Central memory CD8-positive, alpha-beta T cell (primary cell): Measurements from ENCODE around the gene OR7G3.
A peak's percentile ranks its signal among the peaks of the same experiment; 100 is the strongest.

Experiments
- ATAC-seq: fragments of 150-1000 bp; cut with Tn5 transposase; replicated peaks from 2 replicates; pipeline ENCODE4 v1.10.0; 2022; ENCODE audit warnings: mild to moderate bottlenecking, moderate FRiP score, moderate number of reproducible peaks; ENCODE audit not compliant: poor library complexity, severe bottlenecking; ENCODE audit errors: extremely low read depth
- DNase-seq, 2 donors: peaks; one replicate each; pipeline ENCODE4 v3.0.0; 2021; ENCODE audit warnings: low spot score in 2 of 2
- H3K27ac Mint-ChIP-seq: one replicate; pipeline ENCODE4 v1.8.0; 2022; ENCODE audit warnings: low read depth, mild to moderate bottlenecking, moderate library complexity, mixed read lengths
- H3K27me3 Mint-ChIP-seq: one replicate; pipeline ENCODE4 v1.8.0; 2022; ENCODE audit warnings: mixed read lengths
- H3K36me3 Mint-ChIP-seq: one replicate; pipeline ENCODE4 v1.8.0; 2022; ENCODE audit warnings: mild to moderate bottlenecking, moderate library complexity, mixed read lengths; ENCODE audit not compliant: insufficient read depth
- H3K4me1 Mint-ChIP-seq: one replicate; pipeline ENCODE4 v1.8.0; 2022; ENCODE audit warnings: mixed read lengths
- H3K4me3 Mint-ChIP-seq: one replicate; pipeline ENCODE4 v1.8.0; 2022; ENCODE audit warnings: mild to moderate bottlenecking, moderate library complexity, mixed read lengths
- H3K9me3 Mint-ChIP-seq: one replicate; pipeline ENCODE4 v1.8.0; 2022; ENCODE audit warnings: mixed read lengths

OR7G3 gene

DNA sequence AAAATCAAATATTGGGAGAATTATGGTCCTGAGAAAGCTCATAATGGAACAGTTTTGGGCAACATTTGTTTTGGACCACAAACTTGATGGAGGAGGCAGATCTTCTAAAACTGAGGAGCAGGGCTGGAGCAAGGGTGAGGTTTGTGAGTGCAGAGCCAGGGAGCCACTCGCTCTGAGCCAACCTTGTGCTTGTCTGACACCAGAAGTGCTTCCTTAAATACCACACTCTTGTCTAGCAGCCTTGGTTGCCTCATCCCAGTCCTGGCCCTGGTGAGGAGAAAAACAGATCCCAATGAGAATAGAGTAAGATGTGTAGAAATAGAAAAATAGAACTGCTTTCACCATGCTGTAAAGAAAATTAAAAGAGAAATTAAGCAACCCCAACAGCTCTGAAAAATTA is 20.1 kb upstream of the OR7G3 start:
- Mint-ChIP-seq H3K4me1 (peaks cover 72% of the 10 kb centered on the region), H3K36me3 (peaks cover 24% of the 10 kb centered on the region), H3K9me3 (peaks cover 13% of the 10 kb centered on the region)

DNA sequence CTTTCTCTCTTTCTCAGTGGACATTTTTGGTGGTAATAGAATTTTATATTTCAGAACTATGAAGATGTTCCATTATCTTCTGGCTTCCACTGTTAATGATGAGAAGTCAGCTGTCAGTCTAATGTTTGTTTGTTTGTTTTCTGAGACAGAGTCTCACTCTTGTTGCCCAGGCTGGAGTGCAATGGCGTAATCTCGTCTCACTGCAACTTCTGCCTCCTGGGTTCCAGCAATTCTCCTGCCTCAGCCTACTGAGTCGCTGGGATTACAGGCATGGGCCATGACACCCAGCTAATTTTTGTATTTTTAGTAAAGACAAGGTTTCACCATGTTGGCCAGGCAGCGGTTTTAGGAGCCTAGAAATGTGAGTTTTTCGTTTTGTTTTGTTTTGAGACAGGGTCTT is 18.2 kb upstream of the OR7G3 start:
- no peak overlapping the region for H3K27ac Mint-ChIP-seq
- DNase-seq (no peak), ATAC-seq (no peak)
- H3K4me3 Mint-ChIP-seq, result no peak overlapping the region
- peaks cover 13% of the 10 kb centered on the region for H3K9me3 Mint-ChIP-seq
- peaks cover 73% of the 10 kb centered on the region for H3K4me1 Mint-ChIP-seq
- H3K27me3 Mint-ChIP-seq, result no peaks in the 10 kb centered on the region
- H3K36me3 Mint-ChIP-seq, result peaks cover 24% of the 10 kb centered on the region

More for the DNA sequence above, 20.1 kb upstream of the OR7G3 start:
- H3K4me3 Mint-ChIP-seq, result no peak overlapping the region
- H3K27me3 Mint-ChIP-seq, result no peaks in the 10 kb centered on the region
- no peak overlapping the region for H3K27ac Mint-ChIP-seq
- no peak for ATAC-seq
- DNase-seq, result no peak

DNA sequence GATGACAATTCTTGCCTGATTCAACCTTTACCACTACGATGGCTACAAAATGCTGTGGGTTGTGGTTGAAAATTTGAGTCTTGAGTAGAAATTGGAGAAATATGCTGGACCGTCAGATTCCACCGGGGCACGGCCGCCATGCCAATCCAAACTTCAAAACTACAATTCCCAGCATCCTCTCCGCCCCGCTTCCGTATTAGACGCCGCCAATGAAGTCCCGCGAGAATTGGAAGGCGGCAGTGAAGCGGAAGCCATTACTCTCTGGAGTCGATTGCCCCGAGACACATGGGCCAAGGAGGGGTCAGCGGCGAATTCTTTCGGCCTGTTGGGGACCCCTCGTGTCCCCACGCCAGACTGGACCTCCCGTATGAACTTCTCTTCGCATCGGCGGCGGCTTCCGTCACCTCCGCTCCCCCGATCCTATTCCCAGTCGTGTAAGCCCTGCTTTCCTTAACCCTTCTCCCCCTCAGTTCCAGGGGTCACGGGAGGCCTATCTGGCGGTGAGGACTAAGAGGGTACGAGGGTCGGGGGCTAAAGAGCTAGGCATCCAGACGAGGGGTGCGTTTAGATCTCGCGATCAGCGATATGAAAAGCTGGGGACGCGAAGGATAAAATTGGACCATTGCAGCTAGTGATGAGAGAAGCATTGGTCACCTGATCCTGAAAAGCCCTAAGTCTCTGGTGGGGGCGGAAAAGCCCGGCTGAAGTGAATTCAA is 13.6 kb upstream of the OR7G3 start, which contains the start of gene ZNF317:
Gene ZNF317 (plus strand): TSS at position 239 of the 716 bp plus-strand sequence. CDS start 15,620 bp downstream, outside the sequence.
- DNase-seq, result peak; percentile 78 to 83
- Mint-ChIP-seq H3K9me3 (peaks cover 8% of the 10 kb centered on the region), H3K4me3 (peak within 1 kb of the TSS; percentile 98), H3K27ac (peak within 1 kb of the TSS; percentile 98), H3K27me3 (no peaks in the 10 kb centered on the region), H3K4me1 (peaks cover 49% of the 10 kb centered on the region), H3K36me3 (peaks cover 12% of the 10 kb centered on the region)
- peak; percentile 90 for ATAC-seq

DNA sequence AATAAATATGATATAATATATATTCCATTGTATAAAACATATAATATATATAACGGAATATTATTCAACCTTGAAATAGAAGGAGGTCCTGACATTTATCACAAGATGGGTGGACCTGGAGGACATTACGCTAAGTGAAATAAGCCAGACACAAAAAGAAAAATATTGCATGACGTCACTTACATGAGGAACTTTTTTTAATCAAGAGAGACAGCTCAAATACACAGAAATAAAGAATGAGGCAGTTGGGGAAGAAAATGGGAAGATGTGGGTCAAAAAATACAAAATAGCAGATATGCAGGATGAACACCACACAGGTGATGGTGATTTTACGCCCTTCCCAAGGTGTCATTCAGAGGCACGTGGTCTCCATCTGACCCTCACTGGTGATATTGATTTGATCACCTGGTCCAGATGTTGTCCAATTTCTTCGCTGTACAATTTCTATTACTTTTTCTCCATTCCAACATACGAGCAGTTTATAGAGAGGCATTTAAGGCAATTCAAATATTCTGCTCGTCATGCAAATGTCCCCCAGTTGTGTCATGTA is 12.9 kb upstream of the OR7G3 start:
- Mint-ChIP-seq H3K9me3 (peaks cover 6% of the 10 kb centered on the region), H3K27me3 (no peaks in the 10 kb centered on the region), H3K4me3 (peak overlapping the region; percentile 98), H3K4me1 (peaks cover 47% of the 10 kb centered on the region), H3K36me3 (peaks cover 7% of the 10 kb centered on the region), H3K27ac (peak overlapping the region; percentile 98)
- ATAC-seq (peak; percentile 13), DNase-seq (no peak)

DNA sequence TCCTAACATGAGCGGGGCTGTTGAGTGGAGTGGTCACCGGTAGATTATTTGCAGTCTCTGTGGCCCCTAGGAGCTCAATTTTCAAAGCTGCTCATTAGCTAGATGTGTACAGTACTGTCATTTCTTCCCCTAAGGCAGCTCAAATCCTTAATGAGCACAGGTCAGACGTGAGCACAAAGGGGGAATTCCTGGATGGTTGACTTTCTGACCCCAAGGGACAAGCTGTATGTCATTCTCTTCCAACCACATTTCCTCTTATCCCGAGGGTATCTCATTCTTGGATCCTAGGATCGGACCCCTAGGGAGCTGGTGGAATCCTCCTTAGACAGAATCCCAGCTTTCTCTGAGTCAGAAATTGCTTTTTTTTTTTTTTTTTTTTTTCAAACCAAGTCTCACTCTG is 5.7 kb upstream of the OR7G3 start:
- ATAC-seq, result no peak

DNA sequence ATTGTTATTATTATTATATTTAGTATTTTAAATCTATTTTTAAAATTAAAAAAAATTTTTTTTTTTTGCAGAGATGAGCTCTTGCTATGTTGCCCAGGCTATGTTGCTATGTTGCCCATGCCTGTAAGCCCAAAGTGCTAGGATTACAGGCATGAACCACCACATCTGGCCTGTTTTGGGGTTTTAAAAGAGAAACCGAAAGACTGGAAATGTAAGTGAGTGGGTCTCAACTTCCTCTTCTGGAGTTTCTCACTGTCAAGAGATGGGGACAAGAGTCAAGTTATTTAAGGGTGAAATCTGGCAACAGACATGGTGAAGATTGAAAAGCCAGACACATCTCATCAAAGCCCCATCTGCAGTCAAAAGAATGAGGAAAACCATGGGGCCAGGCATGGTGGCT is 4.2 kb upstream of the OR7G3 start:
- ATAC-seq, result no peak

More for the DNA sequence above, 5.7 kb upstream of the OR7G3 start:
- H3K36me3 Mint-ChIP-seq, result peaks cover 2% of the 10 kb centered on the region
- no peaks in the 10 kb centered on the region for H3K4me1 Mint-ChIP-seq
- no peak for DNase-seq
- H3K27me3 Mint-ChIP-seq, result peaks cover 8% of the 10 kb centered on the region
- H3K4me3 Mint-ChIP-seq, result no peak overlapping the region
- no peaks in the 10 kb centered on the region for H3K9me3 Mint-ChIP-seq
- H3K27ac Mint-ChIP-seq, result no peak overlapping the region

DNA sequence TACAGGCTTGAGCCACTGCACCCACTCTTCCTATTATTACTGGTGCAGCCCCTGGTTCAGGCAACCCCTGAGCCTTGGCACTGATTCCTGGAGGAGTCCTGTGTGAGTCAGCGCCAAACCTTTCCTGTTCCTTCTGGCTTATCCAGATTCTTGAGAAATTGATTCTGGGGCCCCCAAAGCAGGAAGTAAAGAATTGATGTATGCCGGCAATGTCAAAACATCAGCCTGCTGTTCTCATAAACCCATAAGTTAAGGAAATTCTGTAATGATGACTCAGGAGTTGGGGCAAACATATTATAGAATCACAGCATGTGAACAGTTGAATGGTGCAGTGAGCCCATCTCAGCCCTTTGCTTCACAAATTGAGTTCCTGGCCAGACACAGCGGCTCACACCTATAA is 1.4 kb upstream of the OR7G3 start:
- Mint-ChIP-seq H3K27ac (no peak overlapping the region), H3K4me1 (no peaks in the 10 kb centered on the region), H3K9me3 (no peaks in the 10 kb centered on the region), H3K27me3 (peaks cover 27% of the 10 kb centered on the region), H3K36me3 (peaks cover 4% of the 10 kb centered on the region), H3K4me3 (no peak overlapping the region)
- ATAC-seq (no peak), DNase-seq (no peak)

More for the DNA sequence above, 4.2 kb upstream of the OR7G3 start:
- H3K27ac Mint-ChIP-seq, result no peak overlapping the region
- H3K27me3 Mint-ChIP-seq, result peaks cover 23% of the 10 kb centered on the region
- DNase-seq, result no peak
- no peaks in the 10 kb centered on the region for H3K9me3 Mint-ChIP-seq
- peaks cover 2% of the 10 kb centered on the region for H3K36me3 Mint-ChIP-seq
- no peak overlapping the region for H3K4me3 Mint-ChIP-seq
- no peaks in the 10 kb centered on the region for H3K4me1 Mint-ChIP-seq

DNA sequence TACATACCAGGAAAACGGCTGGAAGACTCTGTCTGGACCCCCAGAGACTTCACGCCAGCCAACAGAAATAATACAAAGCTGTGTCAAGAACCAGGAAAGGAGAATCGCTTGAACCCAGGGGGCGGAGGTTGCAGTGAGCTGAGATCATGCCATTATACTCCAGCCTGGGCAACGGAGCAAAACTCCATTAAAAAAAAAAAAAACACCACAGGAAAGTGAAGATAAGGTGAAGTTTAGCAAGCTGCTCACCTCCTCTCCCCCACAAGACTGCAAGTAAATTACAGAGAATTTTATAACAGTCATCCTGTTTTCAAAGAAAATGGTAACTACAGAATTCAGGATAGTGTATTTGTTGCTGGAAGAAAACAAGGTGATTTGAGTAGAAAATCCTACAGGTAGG is 10.2 kb downstream of the OR7G3 start:
- Mint-ChIP-seq H3K36me3 (no peaks in the 10 kb centered on the region), H3K27ac (no peak overlapping the region), H3K4me3 (no peak overlapping the region), H3K9me3 (no peaks in the 10 kb centered on the region), H3K27me3 (peaks cover 32% of the 10 kb centered on the region), H3K4me1 (no peaks in the 10 kb centered on the region)
- DNase-seq (no peak), ATAC-seq (no peak)

DNA sequence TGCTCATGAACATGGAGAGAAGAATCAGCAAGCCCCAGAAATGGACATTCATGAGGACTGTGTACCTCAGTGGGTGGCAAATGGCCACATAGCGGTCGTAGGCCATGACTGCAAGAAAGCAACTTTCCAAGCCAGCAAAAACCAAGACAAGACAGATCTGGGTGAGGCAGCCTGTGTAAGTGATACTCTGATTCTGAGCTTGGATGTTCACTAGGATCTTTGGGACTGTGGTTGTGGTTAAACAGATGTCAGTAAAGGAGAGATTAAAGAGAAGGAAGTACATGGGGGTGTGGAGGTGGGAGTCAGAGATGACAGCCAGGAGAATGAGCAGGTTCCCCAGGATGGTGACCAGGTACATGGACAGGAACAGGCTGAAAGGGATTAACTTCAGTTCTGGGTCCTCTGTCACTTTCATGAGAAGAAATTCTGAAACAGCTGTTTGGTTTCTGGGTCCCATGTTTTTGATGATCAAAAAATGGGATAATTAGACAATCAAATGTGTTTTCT is 11.4 kb downstream of the OR7G3 start, which contains the start of gene OR7G1:
Gene OR7G1 (minus strand): TSS at position 457 of the 507 bp plus-strand sequence. CDS start 0 bp downstream, at position 457.
- Mint-ChIP-seq H3K36me3 (no peaks in the 10 kb centered on the region), H3K27ac (no peak within 1 kb of the TSS)
- ATAC-seq, result no peak

DNA sequence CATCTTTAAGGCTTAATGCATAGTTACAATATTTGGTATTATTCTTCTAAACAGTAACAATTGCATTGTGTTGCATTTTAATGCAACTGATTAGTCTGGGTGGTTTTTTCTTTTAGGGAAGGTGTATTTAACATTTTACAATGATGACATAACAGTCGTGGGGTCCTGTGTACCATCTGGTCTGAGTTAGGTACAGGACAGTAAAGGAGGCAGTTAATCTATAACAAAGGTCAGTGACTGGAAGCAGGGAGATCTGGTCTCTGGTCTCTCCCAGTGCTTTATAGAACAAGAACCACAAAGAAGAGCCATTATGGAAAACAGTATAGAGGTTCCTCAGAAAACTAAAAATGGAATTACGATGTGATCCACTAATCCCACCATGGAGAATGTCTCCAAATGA is 16.8 kb downstream of the OR7G3 start:
- H3K9me3 Mint-ChIP-seq, result no peaks in the 10 kb centered on the region
- DNase-seq (no peak), ATAC-seq (no peak)
- peaks cover 57% of the 10 kb centered on the region for H3K27me3 Mint-ChIP-seq
- H3K36me3 Mint-ChIP-seq, result no peaks in the 10 kb centered on the region
- no peak overlapping the region for H3K27ac Mint-ChIP-seq
- H3K4me3 Mint-ChIP-seq, result no peak overlapping the region
- H3K4me1 Mint-ChIP-seq, result no peaks in the 10 kb centered on the region

More for the DNA sequence above, 11.4 kb downstream of the OR7G3 start, which contains the start of gene OR7G1:
- no peak for DNase-seq
- no peaks in the 10 kb centered on the region for H3K4me1 Mint-ChIP-seq
- H3K4me3 Mint-ChIP-seq, result no peak within 1 kb of the TSS
- no peaks in the 10 kb centered on the region for H3K9me3 Mint-ChIP-seq
- H3K27me3 Mint-ChIP-seq, result peaks cover 34% of the 10 kb centered on the region

DNA sequence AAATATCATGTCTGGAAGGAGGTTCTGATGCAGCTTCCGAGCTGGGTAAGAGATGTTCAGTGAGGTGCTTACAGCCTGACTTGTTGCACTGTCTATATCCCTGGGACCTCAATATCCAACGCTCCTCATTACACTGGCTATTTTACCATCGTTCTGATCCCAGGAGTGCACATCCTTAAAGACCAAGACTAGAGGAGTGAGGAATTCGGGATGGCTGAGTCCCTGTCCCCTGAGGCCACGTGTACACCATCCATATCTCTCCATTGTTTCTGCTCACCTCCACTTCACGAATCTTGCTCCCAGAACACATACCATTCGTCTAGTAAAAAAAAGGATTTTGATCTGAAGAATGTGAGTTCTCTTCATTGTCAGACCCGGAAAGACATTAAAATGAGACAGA is 19.4 kb downstream of the OR7G3 start, which contains the start of gene OR7G2:
Gene OR7G2 (minus strand): TSS at position 101 of the 400 bp plus-strand sequence. CDS start 4,232 bp downstream, outside the sequence.
- Mint-ChIP-seq H3K27me3 (peaks cover 67% of the 10 kb centered on the region), H3K27ac (no peak within 1 kb of the TSS), H3K9me3 (no peaks in the 10 kb centered on the region), H3K4me1 (no peaks in the 10 kb centered on the region), H3K36me3 (no peaks in the 10 kb centered on the region), H3K4me3 (no peak within 1 kb of the TSS)
- DNase-seq, result no peak
- ATAC-seq, result no peak

DNA sequence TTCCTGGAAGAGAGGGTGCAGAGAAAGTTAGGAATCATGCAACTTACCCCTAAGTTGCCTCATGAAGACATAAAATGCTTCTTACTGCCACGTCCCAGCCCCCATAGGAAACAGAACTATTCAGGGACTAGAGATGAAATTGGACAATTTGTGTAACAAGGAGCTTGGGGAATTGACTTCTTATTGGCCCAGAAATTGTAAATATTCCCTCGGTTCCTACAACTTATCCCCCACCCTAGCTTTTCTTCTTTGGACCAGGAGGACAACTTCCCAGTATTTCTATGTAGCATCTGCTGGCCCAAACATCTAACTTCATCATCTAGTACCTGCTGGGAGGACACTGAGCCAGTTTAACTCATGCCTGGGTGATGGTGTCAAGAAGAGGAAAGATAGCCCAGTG is 40.0 kb downstream of the OR7G3 start, which contains the start of gene OR1M1:
Gene OR1M1 (plus strand): TSS at position 301 of the 400 bp plus-strand sequence. CDS start 6,184 bp downstream, outside the sequence.
- no peak within 1 kb of the TSS for H3K4me3 Mint-ChIP-seq
- no peak for ATAC-seq
- DNase-seq, result no peak
- H3K27me3 Mint-ChIP-seq, result peaks cover 34% of the 10 kb centered on the region
- H3K4me1 Mint-ChIP-seq, result no peaks in the 10 kb centered on the region
- H3K36me3 Mint-ChIP-seq, result peaks cover 1% of the 10 kb centered on the region
- no peak within 1 kb of the TSS for H3K27ac Mint-ChIP-seq
- no peaks in the 10 kb centered on the region for H3K9me3 Mint-ChIP-seq

DNA sequence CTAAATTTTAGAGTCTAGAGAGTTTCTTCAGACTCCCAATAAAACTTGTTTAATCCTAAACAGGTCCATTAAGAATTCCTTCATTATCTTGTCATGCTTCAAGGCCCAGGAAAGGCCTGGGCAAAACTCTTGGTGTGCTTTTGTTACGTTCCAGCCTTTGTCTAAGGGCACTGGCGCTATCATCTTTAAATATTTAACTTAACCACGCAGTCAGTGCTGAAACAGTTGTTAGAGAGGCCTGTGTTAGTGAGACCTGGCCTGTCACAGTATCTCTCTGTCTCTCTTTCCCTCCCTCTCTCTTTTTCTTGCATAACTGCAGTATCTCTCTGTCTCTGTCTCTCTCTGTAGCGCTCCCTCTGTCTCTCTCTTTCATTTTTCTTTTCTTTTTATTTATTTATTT is 48.1 kb downstream of the OR7G3 start:
- no peaks in the 10 kb centered on the region for H3K27me3 Mint-ChIP-seq
- H3K9me3 Mint-ChIP-seq, result no peaks in the 10 kb centered on the region
- DNase-seq (no peak), ATAC-seq (no peak)
- no peaks in the 10 kb centered on the region for H3K36me3 Mint-ChIP-seq
- no peak overlapping the region for H3K27ac Mint-ChIP-seq
- no peaks in the 10 kb centered on the region for H3K4me1 Mint-ChIP-seq
- no peak overlapping the region for H3K4me3 Mint-ChIP-seq
